Stimulated activated CD4-positive, alpha-beta T cell treated with anti-CD3 and anti-CD28 coated beads, Interleukin-1b, Interleukin-23, amount 100 ng/mL, for 48 hours (primary cell): ENCODE measurements around the gene GPR50.

Source experiments
- DNase-seq: peaks from one replicate; pipeline ENCODE4 v3.0.0-alpha.2; 2020

GPR50 gene

GRCh38 chrX:151176231-151176750 lies at the start of gene GPR50:
Gene GPR50 (plus strand): TSS chrX:151176584. CDS start chrX:151176722, 138 bp downstream.
- DNase-seq = no peak

GRCh38 chrX:151132531-151132930 lies 43.9 kb upstream of the GPR50 start:
- DNase-seq = no peak

- DNase-seq = no peak
These were observed 24.6 kb upstream of the GPR50 start for GRCh38 chrX:151151665-151152267.

- DNase-seq = no peak
These were observed 23.3 kb upstream of the GPR50 start for GRCh38 chrX:151153086-151153485.

GRCh38 chrX:151153667-151154066 lies 22.7 kb upstream of the GPR50 start:
- DNase-seq = no peak

- no peak for DNase-seq
These were observed 21.1 kb upstream of the GPR50 start for GRCh38 chrX:151155234-151155633.

- DNase-seq = no peak
These were observed 14.7 kb upstream of the GPR50 start for GRCh38 chrX:151161690-151162089.

- DNase-seq = no peak
These were observed 8.5 kb upstream of the GPR50 start for GRCh38 chrX:151167791-151168345.

- no peak for DNase-seq
These were observed 6.6 kb upstream of the GPR50 start for GRCh38 chrX:151169783-151170182.

GRCh38 chrX:151174581-151175282 lies 1.7 kb upstream of the GPR50 start:
- DNase-seq = no peak

GRCh38 chrX:151175283-151176062 lies 911 bp upstream of the GPR50 start:
- no peak for DNase-seq

GRCh38 chrX:151177141-151178027 lies 1.0 kb downstream of the GPR50 start:
- no peak for DNase-seq

- DNase-seq = no peak
These were observed 2.4 kb downstream of the GPR50 start for GRCh38 chrX:151178746-151179145.

GRCh38 chrX:151180400-151180799 lies 4.0 kb downstream of the GPR50 start:
- DNase-seq = no peak

- DNase-seq = no peak
These were observed 4.7 kb downstream of the GPR50 start for GRCh38 chrX:151181088-151181487.

- DNase-seq = no peak
These were observed 6.9 kb downstream of the GPR50 start for GRCh38 chrX:151183233-151183753.

- no peak for DNase-seq
These were observed 7.7 kb downstream of the GPR50 start for GRCh38 chrX:151183912-151184565.

- DNase-seq = no peak
These were observed 8.3 kb downstream of the GPR50 start for GRCh38 chrX:151184705-151185104.

- no peak for DNase-seq
These were observed 30.5 kb downstream of the GPR50 start for GRCh38 chrX:151206871-151207270.

- no peak for DNase-seq
These were observed 49.5 kb downstream of the GPR50 start for GRCh38 chrX:151225843-151226242.

GRCh38 chrX:151226941-151227340 lies 50.6 kb downstream of the GPR50 start:
- DNase-seq = no peak

GRCh38 chrX:151227627-151228026 lies 51.2 kb downstream of the GPR50 start:
- no peak for DNase-seq
